GM12874 (cell line): ENCODE results near the gene RNF186.

Source experiments
- CTCF ChIP-seq: IDR thresholded peaks from 2 replicates; pipeline ENCODE4 v1.5.1; 2011; ENCODE audit warnings: low read depth, mild to moderate bottlenecking, control low read depth, low read length, moderate library complexity; ENCODE audit not compliant: insufficient read depth

The RNF186 gene

GRCh38 chr1:19814681-19815503 is at the start of gene RNF186:
Gene RNF186 (minus strand): TSS chr1:19815283. CDS start chr1:19815101, 182 bp downstream.
- TF ChIP-seq CTCF = no peak

- TF ChIP-seq CTCF = no peak
Observed at GRCh38 chr1:19864570-19865160, 49.6 kb upstream of the RNF186 start.

GRCh38 chr1:19862944-19863343 is 47.9 kb upstream of the RNF186 start:
- TF ChIP-seq CTCF = no peak

- no peak for TF ChIP-seq CTCF
Observed at GRCh38 chr1:19861842-19862530, 46.9 kb upstream of the RNF186 start.

- no peak for TF ChIP-seq CTCF
Observed at GRCh38 chr1:19861034-19861433, 46.0 kb upstream of the RNF186 start.

- no peak for TF ChIP-seq CTCF
Observed at GRCh38 chr1:19860418-19860817, 45.3 kb upstream of the RNF186 start.

- no peak for TF ChIP-seq CTCF
Observed at GRCh38 chr1:19859876-19860275, 44.8 kb upstream of the RNF186 start.
